NCI-H2081 treated with DMSO at 0.1 percent for 48 hours (cell line): ENCODE results near the gene LRFN4.

Experiments
- DNase-seq: peaks from one replicate; lab custom pipeline; 2025; lab: John Stamatoyannopoulos, UW

Gene LRFN4

DNA sequence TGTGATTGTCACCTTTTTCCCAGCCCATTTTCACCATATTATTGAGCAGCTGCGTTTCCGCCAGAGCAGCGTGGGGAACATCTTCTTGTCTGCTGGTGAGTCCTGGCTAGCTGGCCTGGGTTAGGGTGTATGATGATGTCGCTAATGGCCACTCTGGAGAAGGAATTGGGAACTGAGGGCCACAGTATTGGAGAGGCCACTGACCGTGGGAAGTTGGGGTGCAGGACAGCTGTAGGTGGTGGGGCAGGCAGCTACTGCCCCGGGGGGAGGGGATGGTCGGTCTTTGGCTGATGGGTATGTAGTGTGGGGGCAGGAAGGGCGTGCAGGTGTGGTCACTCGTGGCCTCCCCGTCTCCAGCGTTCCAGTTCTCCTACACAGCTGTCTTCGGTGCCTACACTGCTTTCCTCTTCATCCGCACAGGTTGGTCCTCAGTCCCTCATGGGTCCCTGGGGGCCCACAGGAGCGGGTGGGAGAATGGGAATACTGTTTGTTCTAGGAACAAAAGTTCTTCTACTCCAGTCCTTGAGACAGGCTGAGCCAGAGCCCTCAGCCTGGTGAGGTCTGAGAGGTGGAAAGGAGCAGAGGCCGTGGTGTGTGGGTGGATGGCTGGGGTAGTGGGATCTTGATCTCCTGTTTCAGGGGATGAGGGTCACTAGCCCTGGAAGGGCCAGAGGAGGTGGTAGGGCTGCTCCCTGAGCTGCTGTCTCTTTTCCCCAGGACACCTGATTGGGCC is 11.6 kb upstream of the LRFN4 start:
- DNase-seq, result no peak

DNA sequence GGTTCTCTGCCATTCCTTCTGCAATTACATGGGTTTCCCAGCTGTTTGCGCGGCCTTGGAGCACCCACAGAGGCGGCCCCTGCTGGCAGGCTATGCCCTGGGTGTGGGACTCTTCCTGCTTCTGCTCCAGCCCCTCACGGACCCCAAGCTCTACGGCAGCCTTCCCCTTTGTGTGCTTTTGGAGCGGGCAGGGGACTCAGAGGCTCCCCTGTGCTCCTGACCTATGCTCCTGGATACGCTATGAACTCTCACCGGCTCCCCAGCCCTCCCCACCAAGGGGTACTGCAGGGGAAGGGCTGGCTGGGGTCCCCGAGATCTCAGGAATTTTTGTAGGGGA is 11.0 kb upstream of the LRFN4 start:
- DNase-seq, result no peak

DNA sequence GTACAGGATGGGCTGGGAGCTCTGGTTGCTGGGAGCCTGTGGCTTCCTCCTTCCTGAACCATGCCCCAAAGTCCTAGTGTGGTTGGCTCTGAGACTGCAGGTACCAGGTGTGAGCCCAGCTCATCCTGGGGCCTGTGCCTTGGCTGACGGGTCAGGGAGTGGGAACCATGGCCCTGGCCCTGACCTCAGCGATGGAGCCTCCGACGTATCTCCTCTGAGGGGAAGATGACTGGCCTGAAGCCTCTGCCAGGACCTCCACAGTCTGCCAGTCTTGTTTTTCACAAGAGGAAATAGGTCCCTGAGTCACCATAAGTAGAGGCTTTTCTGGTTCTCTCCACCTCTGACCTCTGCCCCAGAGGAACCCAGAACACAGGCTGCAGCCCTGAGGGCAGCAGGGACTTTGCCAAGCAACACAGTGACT is 10.2 kb upstream of the LRFN4 start:
- DNase-seq, result no peak

DNA sequence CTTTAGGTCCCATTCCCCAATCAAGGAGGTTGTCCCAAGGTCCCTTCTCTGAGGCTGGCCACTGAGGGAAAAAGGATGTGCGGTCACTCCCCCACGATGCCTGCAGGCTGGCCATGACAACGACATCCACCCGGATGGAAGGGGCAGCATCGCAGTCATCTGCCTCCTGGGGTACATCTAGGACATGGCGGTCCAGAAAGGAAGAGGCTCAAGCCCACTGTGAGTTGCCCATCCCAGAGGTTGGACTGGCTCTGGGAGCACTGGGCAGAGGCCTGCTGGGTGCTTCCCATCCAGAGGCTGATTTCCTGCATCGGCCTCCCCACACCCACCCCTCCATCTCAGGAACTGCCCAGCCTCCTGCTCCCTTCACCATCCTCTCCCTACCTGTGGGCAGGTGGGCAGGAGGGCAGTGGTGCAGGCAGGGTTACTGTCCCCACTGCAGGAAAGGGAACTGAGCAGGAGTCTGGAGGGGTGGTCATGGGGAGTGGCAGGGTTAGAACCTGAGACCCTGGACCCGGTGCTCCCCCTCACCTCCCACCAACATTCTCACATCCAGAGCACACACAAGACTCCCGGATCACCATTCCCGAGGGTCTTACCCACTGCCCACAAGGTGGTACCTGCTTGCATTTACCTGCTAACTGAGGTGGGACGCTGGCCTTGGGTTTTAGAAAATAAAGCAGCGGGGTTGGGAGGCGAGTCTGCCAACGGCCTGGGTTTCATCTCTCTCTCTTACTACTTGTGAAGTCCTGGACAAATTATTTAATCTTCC is 9.2 kb upstream of the LRFN4 start:
- no peak for DNase-seq

DNA sequence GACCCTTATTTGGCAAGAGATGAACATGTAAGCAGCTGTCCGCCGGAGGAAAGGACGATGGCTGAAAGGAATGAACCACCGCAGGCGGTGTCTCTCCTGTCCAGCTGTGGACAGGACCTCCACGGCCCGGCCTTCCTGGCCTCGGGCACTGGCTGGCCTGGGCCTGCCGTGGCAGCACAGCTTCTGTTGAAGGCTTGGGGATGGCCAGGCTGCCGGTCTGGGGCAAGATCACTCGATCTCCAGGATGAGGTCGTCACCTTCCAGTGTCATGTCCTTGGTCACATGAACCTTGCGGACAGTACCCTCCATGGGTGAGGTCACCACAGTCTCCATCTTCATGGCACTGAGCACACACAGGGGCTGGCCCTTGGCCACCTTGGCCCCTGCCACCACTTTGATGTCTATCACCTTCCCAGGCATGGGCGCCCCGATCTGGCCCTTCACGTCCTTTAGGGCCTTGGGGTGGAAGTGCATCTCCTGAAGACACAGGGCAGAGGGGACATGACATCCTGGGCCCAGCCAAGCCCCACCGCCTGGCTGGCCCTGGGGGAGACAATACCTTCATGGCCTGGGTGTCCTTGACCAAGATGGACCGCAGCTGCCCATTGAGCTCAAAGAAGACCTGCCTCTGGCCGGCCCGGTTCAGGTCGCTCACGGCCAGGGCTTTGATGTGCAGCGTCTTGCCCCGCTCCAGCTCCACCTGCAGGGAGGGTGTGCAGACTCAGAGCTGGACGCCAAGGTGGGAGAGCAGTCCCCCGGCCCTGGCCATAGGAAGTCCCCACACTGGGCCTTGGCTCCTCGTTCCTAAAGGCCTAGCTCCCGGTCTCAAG is 8.0 kb upstream of the LRFN4 start:
- DNase-seq, result no peak

DNA sequence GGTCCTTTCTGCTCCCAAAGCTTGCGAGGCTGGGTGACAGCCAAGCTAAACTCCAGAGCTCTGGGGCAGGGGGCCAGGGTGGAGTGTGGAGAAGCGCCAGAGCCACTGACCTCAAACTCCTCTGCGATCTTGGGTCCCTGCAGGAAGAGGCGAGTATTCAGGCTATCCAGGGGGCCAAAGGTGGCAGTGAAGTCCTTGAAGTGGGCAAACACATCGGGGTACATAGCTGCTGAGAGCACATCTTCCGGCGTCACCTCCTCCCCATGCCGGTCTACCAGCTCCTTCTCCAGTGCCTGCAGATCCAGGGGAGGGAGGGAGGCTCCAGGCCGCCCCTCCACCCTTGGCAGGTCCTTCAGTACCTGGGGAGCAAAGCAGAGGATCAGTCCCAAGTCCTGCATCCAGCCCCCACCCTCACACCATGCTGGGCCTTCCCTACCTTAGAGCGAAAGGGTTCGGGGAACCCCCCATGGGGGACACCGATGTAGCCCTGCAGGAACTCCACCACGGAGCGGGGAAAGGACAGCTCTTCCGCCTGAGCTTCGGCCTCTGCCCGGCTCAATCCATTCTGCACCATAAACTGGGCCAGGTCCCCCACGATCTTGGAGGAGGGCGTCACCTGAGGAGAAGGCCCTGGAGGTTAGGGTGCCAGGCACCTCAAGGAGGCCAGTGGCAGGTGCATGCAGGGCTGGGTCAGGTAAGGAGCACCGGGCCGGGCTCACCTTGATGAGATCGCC is 7.2 kb upstream of the LRFN4 start:
- no peak for DNase-seq

DNA sequence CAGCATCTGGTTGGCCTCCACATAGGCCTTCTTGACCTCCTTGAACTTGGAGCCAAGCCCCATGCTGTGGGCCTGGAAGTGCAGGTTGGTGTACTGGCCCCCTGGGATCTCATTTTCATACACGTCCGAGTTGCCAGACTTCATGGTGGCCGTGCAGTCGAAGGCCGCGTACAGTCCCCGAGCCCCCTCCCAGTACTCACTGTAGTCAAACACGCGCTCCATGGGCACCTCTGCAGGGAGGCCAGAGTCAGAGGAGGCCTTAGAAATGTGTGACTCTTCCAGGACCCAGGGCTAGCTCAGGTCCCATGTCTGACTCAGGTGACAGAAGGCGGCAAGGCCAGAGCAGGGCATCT is 6.7 kb upstream of the LRFN4 start:
- no peak for DNase-seq

DNA sequence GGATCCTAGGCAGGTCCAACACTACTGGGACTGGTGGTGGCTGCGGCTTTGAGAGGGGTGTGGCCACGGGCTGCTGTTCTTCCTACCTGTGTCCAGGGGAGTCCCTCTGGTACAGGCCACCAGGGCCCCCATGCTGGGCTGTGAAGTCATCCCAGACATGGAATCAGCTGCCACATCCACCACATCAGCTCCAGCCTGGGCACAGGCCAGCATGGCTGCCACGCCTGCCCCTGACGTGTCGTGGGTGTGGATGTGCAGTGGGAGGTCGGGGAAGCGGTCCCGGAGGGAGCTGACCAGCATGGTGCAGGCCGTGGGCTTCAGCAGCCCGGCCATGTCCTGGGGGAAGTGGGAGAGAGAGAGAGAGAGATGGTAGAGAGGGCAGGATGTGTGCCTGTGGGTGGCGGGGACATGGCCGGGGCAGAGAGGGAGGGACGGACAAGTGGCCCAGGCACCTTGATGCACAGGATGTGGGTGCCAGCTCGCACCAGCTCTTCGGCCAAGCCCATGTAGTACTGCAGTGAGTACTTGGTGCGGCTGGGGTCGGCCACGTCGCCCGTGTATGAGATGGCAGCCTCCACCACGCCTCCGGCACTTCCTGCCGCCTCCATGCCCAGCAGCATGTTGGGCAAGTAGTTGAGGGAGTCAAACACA is 6.2 kb upstream of the LRFN4 start:
- no peak for DNase-seq

DNA sequence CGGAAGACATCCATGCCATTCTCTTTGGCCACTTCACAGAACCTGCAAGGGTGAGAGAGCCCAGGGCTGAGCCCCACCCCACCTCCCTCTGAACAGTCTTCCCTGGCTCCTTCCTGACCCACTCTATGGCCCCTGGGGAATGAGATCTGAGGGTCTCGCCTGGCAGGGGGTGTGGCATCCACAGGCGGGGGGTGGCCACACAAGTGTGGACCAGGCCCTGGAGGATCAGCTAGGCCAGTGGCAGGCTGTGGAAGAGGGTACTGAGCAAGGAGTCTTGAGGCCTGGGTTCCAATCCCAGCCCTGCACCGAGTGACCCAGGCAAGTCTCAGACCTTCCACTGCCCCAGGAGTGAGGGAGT is 5.6 kb upstream of the LRFN4 start:
- no peak for DNase-seq

DNA sequence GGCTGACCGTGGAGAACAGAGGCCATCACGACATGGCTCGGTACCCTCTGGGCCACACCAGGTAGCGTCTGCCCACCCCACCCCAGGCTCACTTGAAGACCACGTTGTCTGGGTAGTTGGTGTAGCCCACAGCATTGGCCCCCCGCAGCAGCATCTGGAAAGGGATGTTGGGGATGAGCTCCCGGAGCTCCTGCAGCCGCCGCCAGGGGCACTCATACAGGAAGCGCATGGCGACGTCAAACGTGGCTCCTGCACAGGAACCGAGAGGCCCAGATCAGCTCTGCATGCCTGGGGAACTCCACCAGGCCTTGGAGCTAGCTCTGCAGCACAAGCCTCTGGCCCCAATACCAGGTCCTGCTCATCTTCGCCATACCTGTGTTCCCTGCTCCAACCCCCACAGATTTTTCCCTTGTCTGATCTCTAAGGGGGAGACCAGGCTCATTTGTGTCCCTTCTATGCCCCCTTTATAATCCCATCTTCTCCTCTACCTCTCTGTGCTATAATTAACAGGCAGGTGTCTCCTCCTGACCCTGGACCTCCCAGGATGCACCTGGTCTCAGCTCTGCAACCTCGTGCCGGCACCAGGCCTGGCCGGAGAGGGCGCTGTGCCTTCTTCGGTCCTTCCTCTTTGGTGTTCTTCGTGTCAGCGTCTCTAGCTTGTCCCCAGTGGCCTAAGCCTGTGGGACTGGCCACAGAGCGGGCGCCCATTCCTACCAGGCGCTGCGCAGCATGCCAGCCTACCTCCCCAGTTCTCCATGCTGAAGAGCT is 5.0 kb upstream of the LRFN4 start:
- DNase-seq, result no peak

DNA sequence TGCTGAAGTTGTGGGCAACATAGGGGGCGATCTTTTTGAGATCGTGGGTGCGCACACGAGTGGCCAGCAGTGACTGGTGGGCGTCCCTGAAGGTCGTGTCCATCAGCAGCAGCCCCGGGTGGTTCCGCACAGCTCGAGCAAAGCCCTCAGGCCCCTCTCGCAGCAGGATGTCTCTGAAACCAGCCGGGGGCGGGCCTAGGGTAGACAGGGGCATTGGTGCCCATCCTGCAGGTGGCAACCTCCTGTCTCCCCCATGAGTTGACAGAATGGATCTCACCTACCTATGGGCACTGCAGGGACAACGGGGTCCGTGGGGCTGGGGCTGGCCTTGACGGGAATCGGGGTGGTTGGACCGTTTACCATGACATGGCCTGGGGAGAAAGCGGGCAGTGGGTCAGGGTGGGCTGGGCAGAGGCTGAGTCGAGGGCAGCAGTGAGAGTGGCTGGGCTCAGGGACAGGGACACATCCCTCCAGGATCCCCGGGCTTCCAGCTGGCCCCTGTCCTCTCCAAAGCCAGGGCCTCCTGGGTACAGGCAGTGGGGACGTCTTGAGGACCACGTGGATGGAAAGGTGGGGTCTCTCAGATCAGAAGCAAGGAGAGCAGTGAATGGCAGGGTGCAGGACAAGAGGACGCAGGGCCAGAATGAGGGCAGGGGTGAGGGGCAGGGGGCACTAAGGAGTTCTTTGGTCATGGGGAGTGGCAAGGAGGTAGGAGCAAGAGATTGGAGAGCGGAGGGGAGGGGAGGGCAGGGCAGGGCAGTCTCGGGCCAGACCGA is 4.2 kb upstream of the LRFN4 start:
- no peak for DNase-seq

DNA sequence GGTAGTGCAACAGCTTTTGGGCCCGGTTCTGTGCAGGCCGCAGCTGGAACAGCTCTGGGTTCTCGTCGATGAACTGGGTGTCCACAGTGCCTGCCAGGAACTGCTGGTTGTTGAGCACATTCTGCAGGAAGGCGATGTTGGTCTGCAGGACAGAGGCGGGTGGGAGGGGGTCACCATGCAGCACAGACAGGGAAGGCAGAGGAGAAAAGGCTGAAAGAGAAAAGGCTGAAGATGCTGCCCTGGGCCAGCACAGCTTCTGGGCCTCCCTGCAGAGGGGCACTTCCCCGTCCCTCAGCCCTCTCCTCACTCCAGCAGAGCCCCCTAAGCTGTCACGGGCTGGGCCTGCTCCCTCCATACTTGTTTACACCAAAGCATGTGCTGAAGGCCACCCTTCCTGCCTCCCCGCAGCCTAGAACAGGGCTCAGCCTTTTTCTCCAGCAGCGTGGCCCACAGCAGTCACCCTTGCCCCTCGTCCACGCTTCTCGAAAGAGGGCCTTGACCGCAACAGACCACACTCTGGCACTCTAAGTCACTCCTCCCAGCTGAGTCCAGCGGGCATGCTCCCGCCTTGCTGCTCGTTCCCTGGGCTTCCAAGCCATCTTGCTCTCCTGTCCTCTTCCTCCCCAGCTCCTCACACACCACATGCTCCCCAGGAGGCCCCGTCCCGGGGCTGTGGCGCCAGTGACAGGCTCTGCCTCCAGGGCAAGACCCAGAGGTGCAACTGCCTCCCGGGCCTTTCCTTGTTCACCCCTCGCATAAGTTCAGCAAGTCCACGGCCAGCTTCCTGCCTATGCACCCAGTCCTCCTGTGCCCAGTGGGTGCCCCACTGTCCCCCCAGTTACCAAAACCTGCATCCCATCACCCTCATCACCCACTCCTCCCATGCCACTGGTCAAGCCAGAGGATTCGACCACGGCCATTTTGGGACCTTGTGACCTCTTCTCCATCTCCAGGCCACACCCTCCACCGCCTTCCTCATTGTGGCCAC is 3.3 kb upstream of the LRFN4 start:
- no peak for DNase-seq

DNA sequence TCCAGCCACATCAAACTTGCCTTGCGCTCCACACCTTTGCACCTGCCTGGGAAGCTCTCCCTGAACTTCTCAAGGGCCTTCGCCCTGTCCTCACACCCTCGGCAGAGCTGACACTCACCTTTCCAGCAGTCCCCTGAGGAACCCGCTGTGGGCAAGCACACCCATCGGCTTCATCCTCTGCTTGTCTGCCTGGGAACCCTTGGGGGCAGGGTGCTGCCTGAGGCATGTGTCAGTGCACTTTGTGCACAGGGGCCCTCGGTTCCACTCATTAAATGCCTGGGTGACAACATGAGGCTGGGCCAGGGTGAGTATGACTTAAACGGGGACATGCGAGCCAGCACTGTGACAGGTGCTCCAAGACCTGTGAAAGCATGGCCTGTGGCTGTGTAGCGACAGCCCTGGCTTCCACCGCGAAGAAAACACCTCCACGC is 2.6 kb upstream of the LRFN4 start:
- DNase-seq, result no peak

DNA sequence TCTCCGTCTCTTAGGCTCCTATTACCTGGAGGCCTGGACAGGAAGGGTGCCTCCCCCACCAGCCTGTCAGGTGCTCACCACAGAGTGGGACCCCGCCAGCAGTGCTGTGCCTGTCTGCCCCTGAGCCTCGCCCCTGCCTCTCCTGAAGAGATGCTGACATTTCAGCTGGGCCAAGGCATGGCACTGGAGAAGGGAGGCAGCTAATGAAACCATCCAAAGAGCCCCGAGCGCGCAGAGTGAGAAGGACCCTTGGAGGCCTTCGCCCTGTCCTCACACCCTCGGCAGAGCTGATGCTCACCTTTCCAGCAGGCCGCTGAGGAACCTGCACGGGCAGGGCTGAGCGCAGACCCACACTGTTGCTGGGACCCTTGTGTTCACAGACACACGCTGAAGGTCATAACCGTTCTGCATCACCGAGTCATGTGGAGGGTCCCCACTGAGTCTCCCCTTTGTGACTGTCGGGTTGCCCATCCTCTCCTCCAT is 2.1 kb upstream of the LRFN4 start:
- no peak for DNase-seq

DNA sequence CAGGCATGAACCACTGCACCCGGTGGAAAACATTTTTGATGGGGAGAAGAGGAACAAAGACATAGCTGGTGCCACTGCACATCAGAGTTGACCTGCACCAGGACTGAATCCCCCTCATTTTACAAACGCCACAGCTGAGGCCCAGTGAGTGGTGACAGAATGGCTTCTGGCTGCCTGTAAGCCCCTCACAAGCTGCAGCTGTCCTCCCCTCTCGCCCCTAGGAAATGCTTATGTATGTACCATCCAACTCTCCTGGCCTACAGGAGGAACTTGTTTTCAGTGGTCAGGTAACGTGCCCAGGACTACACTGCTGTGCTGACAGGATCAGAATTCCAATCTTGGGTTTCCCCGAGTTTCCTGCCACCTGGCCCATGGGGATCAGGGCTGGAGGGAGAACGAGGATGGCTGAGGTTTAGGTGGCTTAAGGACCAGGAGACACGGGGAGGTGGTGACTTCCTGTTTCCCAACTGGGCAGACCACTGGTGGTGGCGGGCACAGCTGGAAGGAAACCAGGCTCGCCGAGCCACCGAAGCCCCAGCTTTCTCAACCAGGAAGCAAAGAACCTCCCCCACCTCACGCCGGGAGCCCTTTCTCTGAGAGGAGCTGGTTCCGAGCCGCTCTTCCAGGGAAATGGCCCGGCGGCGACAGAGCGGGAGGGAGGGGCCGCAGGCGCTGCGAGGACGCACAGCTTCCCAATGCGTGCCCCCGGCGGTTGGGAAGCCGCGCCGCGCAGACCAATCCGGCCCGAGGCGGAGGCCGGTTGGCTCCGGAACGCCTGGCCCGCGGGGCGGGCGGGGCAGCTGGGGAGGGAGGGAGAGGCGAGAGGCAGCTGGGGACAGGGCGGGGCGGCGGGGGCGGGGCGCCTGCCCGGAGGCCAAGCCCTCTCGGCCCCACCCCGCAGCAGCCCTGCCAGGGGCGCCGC is 1.0 kb upstream of the LRFN4 start:
- peak; percentile 26 for DNase-seq

DNA sequence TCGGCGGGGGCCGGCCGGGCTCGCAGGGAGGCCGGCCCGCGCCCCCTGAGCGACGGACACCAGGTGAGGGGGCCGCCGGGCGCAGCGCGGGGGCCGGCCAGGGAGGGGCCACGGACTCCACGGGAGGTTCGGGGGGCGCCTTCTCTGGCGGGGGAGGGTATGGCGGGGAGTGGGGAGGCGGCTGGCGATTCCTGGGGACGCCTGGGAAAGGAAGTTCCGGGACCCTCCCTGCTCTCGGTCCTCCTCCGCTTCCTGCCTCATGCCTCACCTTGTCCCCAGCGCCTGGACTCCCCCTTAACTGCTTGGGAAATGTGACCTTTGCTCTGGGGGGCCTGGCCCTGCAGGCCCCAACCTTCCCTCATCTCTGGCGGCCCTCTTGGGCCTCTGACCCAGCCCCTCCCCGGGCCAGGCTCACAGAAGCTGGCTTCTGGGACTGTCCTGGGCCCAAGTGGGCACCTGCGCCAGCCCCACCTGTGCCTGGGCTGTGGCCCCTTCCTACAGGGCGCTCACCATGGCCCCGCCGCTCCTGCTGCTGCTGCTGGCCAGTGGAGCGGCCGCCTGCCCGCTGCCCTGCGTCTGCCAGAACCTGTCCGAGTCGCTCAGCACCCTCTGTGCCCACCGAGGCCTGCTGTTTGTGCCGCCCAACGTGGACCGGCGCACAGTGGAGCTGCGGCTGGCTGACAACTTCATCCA is 516 bp downstream of the LRFN4 start:
- DNase-seq, result no peak

DNA sequence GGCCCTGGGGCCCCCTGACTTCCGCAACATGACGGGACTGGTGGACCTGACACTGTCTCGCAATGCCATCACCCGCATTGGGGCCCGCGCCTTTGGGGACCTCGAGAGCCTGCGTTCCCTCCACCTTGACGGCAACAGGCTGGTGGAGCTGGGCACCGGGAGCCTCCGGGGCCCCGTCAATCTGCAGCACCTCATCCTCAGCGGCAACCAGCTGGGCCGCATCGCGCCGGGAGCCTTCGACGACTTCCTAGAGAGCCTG is 992 bp downstream of the LRFN4 start:
- DNase-seq, result no peak
